Caco-2 (cell line): ENCODE measurements around the gene DPP10. TPM values are rescaled to one million over a fixed set of nuclear protein-coding genes. Genes with fewer than 3 reads are reported as not detected.
"Not testable (repeated sequence)": the region's sequence is repeated elsewhere in the genome, so short reads cannot be mapped to it uniquely, and the experiment has no call there.

ENCODE experiments used
- BruUV-seq: library from RNA; stranded (reverse); fragments of 400-500 nt; replicated peaks from 2 replicates; lab custom pipeline; 2021; lab: Mats Ljungman, UMichigan
- CTCF ChIA-PET: fragments of 300-600 bp; sonication (Branson Sonifier 250); formaldehyde crosslinking; loops from one replicate; lab custom pipeline; 2022; ENCODE audit warnings: antibody characterized with exemption; lab: Charles Lee
- POLR2A ChIA-PET: fragments of 300-600 bp; sonication (Branson Sonifier 250); formaldehyde crosslinking; loops from one replicate; lab custom pipeline; 2022; ENCODE audit warnings: antibody characterized with exemption; lab: Charles Lee
- DNase-seq, 2 experiments: peaks; one replicate each; pipeline versions ENCODE4 v3.0.0 to v3.0.0-alpha.2; 2020 to 2022
- H3K27me3 ChIP-seq: replicated peaks from 2 replicates; pipeline ENCODE4 v1.6.0; 2011; ENCODE audit warnings: low read length; ENCODE audit not compliant: control insufficient read depth, insufficient read depth
- H3K36me3 ChIP-seq: 2 replicates; pipeline ENCODE4 v1.5.1; 2011; ENCODE audit warnings: low read length; ENCODE audit not compliant: control insufficient read depth, insufficient read depth
- H3K4me1 ChIP-seq: fragments of 250-450 bp; sonication (Bioruptor Pico); 2 replicates; pipeline ENCODE4 v1.5.1; 2020; ENCODE audit warnings: mild to moderate bottlenecking
- H3K4me3 ChIP-seq: 2 replicates; pipeline ENCODE4 v1.5.1; 2011; ENCODE audit warnings: low read depth, mild to moderate bottlenecking, control low read depth, low read length
- H3K9me3 ChIP-seq: fragments of 250-450 bp; sonication (Bioruptor Pico); 2 replicates; pipeline ENCODE4 v1.5.1; 2020; ENCODE audit warnings: mild to moderate bottlenecking, moderate library complexity
- H3K27ac Mint-ChIP-seq: one replicate; pipeline ENCODE4 v1.8.0; 2022; ENCODE audit warnings: mixed read lengths; ENCODE audit not compliant: unreplicated experiment
- H3K27me3 Mint-ChIP-seq: one replicate; pipeline ENCODE4 v1.8.0; 2022; ENCODE audit warnings: mixed read lengths; ENCODE audit not compliant: insufficient read depth, unreplicated experiment
- H3K36me3 Mint-ChIP-seq: one replicate; pipeline ENCODE4 v1.8.0; 2022; ENCODE audit warnings: mild to moderate bottlenecking, mixed read lengths; ENCODE audit not compliant: insufficient read depth, unreplicated experiment
- H3K4me1 Mint-ChIP-seq: one replicate; pipeline ENCODE4 v1.8.0; 2022; ENCODE audit warnings: low read depth, mixed read lengths; ENCODE audit not compliant: unreplicated experiment
- H3K4me3 Mint-ChIP-seq: one replicate; pipeline ENCODE4 v1.8.0; 2022; ENCODE audit warnings: mild to moderate bottlenecking, moderate library complexity, mixed read lengths; ENCODE audit not compliant: unreplicated experiment
- H3K9me3 Mint-ChIP-seq: one replicate; pipeline ENCODE4 v1.8.0; 2022; ENCODE audit warnings: mixed read lengths; ENCODE audit not compliant: unreplicated experiment
- CTCF ChIP-seq, 2 experiments: fragments of 200-600 bp in 1 of 2; IDR thresholded peaks; 1 replicate in 1 of 2; 2 replicates in 1 of 2; pipeline versions ENCODE4 v1.5.1 to v1.8.0; 2011 to 2022; ENCODE audit warnings: antibody characterized with exemption in 1 of 2, control low read depth in 1 of 2, inconsistent platforms in 1 of 2, low read depth in 1 of 2, low read length in 1 of 2, mild to moderate bottlenecking in 1 of 2, moderate library complexity in 1 of 2; ENCODE audit not compliant: insufficient read depth in 1 of 2, severe bottlenecking in 1 of 2, unreplicated experiment in 1 of 2
- intact Hi-C: fragments of 100-400 bp; cut with micrococcal nuclease; formaldehyde crosslinking; loops from one replicate; pipeline ENCODE4 v1.10.0; 2022; ENCODE audit not compliant: unreplicated experiment
- total RNA-seq: library from RNA; stranded (reverse); gene quantifications from 2 replicates; pipeline ENCODE4 v1.2.3, GENCODE V29; 2022

DPP10 gene
- total RNA-seq, 1 experiment from 2014 or later = not detected

DNA sequence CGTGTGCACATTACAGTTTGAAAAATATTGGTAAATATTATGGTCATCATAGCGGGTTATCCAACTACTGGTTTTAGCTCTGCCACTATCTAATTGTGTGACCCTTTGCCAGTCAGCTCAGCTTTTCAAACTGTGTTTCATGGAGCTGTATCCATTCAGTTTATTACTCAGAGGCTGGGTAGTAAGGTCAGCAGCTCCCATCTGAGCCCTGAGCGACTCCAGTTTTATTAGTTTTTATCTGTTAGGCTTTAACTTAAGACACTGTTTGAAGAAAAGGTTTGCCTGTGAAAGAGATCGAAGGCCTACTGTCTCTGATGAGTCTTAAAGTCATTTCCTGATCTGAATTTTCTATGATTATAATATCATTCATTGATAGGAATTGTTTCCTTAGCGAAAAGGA is 76.3 kb downstream of the DPP10 start:
- H3K27ac Mint-ChIP-seq = no peak overlapping the region
- BruUV-seq = no TSS peak
- no peaks in the 10 kb centered on the region for H3K36me3 Mint-ChIP-seq
- no peak for DNase-seq
- CTCF ChIA-PET = no interaction called here
- Histone ChIP-seq H3K4me3 (no peak overlapping the region), H3K4me1 (no peaks in the 10 kb centered on the region), H3K36me3 (no peaks in the 10 kb centered on the region), H3K27me3 (no peaks in the 10 kb centered on the region), H3K9me3 (no peaks in the 10 kb centered on the region)
- intact Hi-C loops = no loop called here
- POLR2A ChIA-PET = no interaction called here
- TF ChIP-seq CTCF (IDR thresholded peaks at IDR 0.05; ENCODE audit: insufficient read depth in 1 of 2, low read depth in 1 of 2, low read length in 1 of 2, severe bottlenecking in 1 of 2, unreplicated experiment in 1 of 2) = no peak
- H3K4me3 Mint-ChIP-seq = no peak overlapping the region
- no peaks in the 10 kb centered on the region for H3K27me3 Mint-ChIP-seq
- H3K9me3 Mint-ChIP-seq = no peaks in the 10 kb centered on the region
- no peaks in the 10 kb centered on the region for H3K4me1 Mint-ChIP-seq

DNA sequence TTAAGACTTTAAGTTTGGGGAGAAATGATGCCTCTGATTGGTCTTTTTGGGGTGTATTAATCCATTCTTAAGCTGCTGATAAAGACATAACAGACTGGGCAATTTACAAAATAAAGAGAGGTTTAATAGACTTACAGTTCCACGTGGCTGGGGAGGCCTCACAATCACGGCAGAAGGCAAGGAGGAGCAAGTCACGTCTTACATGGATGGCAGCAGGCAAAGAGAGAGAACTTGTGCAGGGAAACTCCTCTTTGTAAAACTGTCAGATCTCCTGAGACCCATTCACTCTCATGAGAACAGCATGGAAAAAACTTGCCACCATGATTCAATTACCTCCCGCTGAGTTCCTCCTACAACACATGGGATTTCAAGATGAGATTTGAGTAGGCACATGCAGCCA is 80.2 kb downstream of the DPP10 start:
- BruUV-seq, DNase-seq, H3K36me3 ChIP-seq, H3K9me3 Mint-ChIP-seq, H3K9me3 ChIP-seq, H3K36me3 Mint-ChIP-seq, H3K27me3 Mint-ChIP-seq, H3K27ac Mint-ChIP-seq, POLR2A ChIA-PET, H3K4me3 ChIP-seq, CTCF ChIA-PET, intact Hi-C loops, H3K4me3 Mint-ChIP-seq, H3K27me3 ChIP-seq: not testable (repeated sequence)
- H3K4me1 Mint-ChIP-seq = peaks cover 11% of the 10 kb centered on the region
- peaks cover 11% of the 10 kb centered on the region for H3K4me1 ChIP-seq

GRCh38 chr2:114525955-114526354 is 83.5 kb downstream of the DPP10 start:
- Histone ChIP-seq H3K36me3 (no peaks in the 10 kb centered on the region), H3K4me1 (peaks cover 11% of the 10 kb centered on the region), H3K9me3 (no peaks in the 10 kb centered on the region), H3K4me3 (no peak overlapping the region), H3K27me3 (no peaks in the 10 kb centered on the region)
- no TSS peak for BruUV-seq
- DNase-seq = no peak
- ChIA-PET CTCF (no interaction called here), POLR2A (no interaction called here)
- Mint-ChIP-seq H3K27ac (no peak overlapping the region), H3K9me3 (no peaks in the 10 kb centered on the region), H3K4me1 (peaks cover 12% of the 10 kb centered on the region), H3K36me3 (no peaks in the 10 kb centered on the region), H3K4me3 (no peak overlapping the region), H3K27me3 (no peaks in the 10 kb centered on the region)
- TF ChIP-seq CTCF (IDR thresholded peaks at IDR 0.05; ENCODE audit: insufficient read depth in 1 of 2, low read depth in 1 of 2, low read length in 1 of 2, severe bottlenecking in 1 of 2, unreplicated experiment in 1 of 2) = no peak
- intact Hi-C loops = no loop called here

- Mint-ChIP-seq H3K27ac (no peak overlapping the region), H3K4me3 (no peak overlapping the region), H3K9me3 (no peaks in the 10 kb centered on the region), H3K36me3 (no peaks in the 10 kb centered on the region), H3K27me3 (no peaks in the 10 kb centered on the region), H3K4me1 (peaks cover 12% of the 10 kb centered on the region)
- ChIA-PET POLR2A (no interaction called here), CTCF (no interaction called here)
- TF ChIP-seq CTCF (IDR thresholded peaks at IDR 0.05; ENCODE audit: insufficient read depth in 1 of 2, low read depth in 1 of 2, low read length in 1 of 2, severe bottlenecking in 1 of 2, unreplicated experiment in 1 of 2) = no peak
- Histone ChIP-seq H3K9me3 (no peaks in the 10 kb centered on the region), H3K4me1 (peaks cover 11% of the 10 kb centered on the region), H3K4me3 (no peak overlapping the region), H3K27me3 (no peaks in the 10 kb centered on the region), H3K36me3 (no peaks in the 10 kb centered on the region)
- DNase-seq = no peak
- intact Hi-C loops = no loop called here
- BruUV-seq = no TSS peak
Observed at GRCh38 chr2:114526841-114527240, 84.4 kb downstream of the DPP10 start.
